Posterior cingulate gyrus (tissue), 11 donors: ENCODE measurements around the gene YIF1A.
A peak's percentile ranks its signal among the peaks of the same experiment; 100 is the strongest.

Experiments used
- DNase-seq, 10 donors: peaks; one replicate each; pipeline versions ENCODE4 v3.0.0 to v3.0.0-alpha.2; 2020 to 2021; ENCODE audit warnings: mixed read lengths in 3 of 10
- intact Hi-C: fragments of 100-400 bp; cut with DNase I; formaldehyde crosslinking; loops from one replicate; pipeline ENCODE4 v1.15.1; 2023

YIF1A gene

GRCh38 chr11:66313321-66314185 lies 24.6 kb upstream of the YIF1A start:
- intact Hi-C loops: loop anchor here (5.0 kb wide), 1 partner anchor 74 kb away; no protein-coding TSS in a partner anchor

GRCh38 chr11:66312549-66313320 lies 23.8 kb upstream of the YIF1A start:
- peak; percentile 85 to 99 (median 95) for DNase-seq
- intact Hi-C loops: loop anchor here (5.0 kb wide), 1 partner anchor 75 kb away; no protein-coding TSS in a partner anchor

More at GRCh38 chr11:66313321-66314185, 24.6 kb upstream of the YIF1A start:
- no peak for DNase-seq

GRCh38 chr11:66311965-66312548 lies 23.1 kb upstream of the YIF1A start:
- intact Hi-C loops: loop anchor here (1.0 to 5.0 kb wide), 2 partner anchors 16 to 75 kb away; no protein-coding TSS in a partner anchor
- DNase-seq: peak; percentile 72 to 98 (median 86)

- intact Hi-C loops: loop anchor here (1.0 to 5.0 kb wide), 2 partner anchors 17 to 76 kb away; no protein-coding TSS in a partner anchor
- DNase-seq: no peak
These were observed 22.6 kb upstream of the YIF1A start for GRCh38 chr11:66311470-66311964.

GRCh38 chr11:66310803-66311440 lies 22.0 kb upstream of the YIF1A start:
- intact Hi-C loops: loop anchor here (1.0 to 5.0 kb wide), 2 partner anchors 17 to 76 kb away; no protein-coding TSS in a partner anchor
- peak in 1 of 10 donors; percentile 63 for DNase-seq

- DNase-seq: no peak
These were observed 21.4 kb upstream of the YIF1A start for GRCh38 chr11:66310324-66310723.

GRCh38 chr11:66309475-66309874 lies 20.5 kb upstream of the YIF1A start:
- intact Hi-C loops: no loop called here
- DNase-seq: no peak

More at GRCh38 chr11:66310324-66310723, 21.4 kb upstream of the YIF1A start:
- intact Hi-C loops: loop anchor here (5.0 kb wide), 1 partner anchor 77 kb away; no protein-coding TSS in a partner anchor

- DNase-seq: no peak
- intact Hi-C loops: no loop called here
These were observed 13.7 kb upstream of the YIF1A start for GRCh38 chr11:66302656-66303055.

GRCh38 chr11:66299186-66299585 lies 10.2 kb upstream of the YIF1A start:
- intact Hi-C loops: no loop called here
- DNase-seq: no peak

- intact Hi-C loops: no loop called here
- no peak for DNase-seq
These were observed 8.7 kb upstream of the YIF1A start for GRCh38 chr11:66297610-66298009.

- peak in 1 of 10 donors; percentile 84 for DNase-seq
- intact Hi-C loops: loop anchor here (5.0 kb wide), 1 partner anchor 32 kb away; no protein-coding TSS in a partner anchor
These were observed 6.0 kb upstream of the YIF1A start for GRCh38 chr11:66294626-66295620.

GRCh38 chr11:66293777-66294625 lies 5.1 kb upstream of the YIF1A start:
- DNase-seq: no peak
- intact Hi-C loops: loop anchor here (5.0 kb wide), 1 partner anchor 33 kb away; no protein-coding TSS in a partner anchor

GRCh38 chr11:66293352-66293751 lies 4.4 kb upstream of the YIF1A start:
- intact Hi-C loops: loop anchor here (5.0 kb wide), 1 partner anchor 34 kb away; no protein-coding TSS in a partner anchor
- peak in 2 of 10 donors; percentile 75 to 89 for DNase-seq

- no peak for DNase-seq
These were observed 3.8 kb upstream of the YIF1A start for GRCh38 chr11:66292543-66293332.

GRCh38 chr11:66291706-66292542 lies 3.0 kb upstream of the YIF1A start, which contains the start of gene TMEM151A:
TMEM151A (plus strand) TSS chr11:66291894; CDS start chr11:66292014, 120 bp downstream.
- DNase-seq: peak in 3 of 10 donors; percentile 76 to 94 (median 83)
- intact Hi-C loops: loop anchor here (5.0 kb wide), 1 partner anchor 35 kb away; no protein-coding TSS in a partner anchor

More at GRCh38 chr11:66292543-66293332, 3.8 kb upstream of the YIF1A start:
- intact Hi-C loops: loop anchor here (5.0 kb wide), 1 partner anchor 35 kb away; no protein-coding TSS in a partner anchor
